Esophagus squamous epithelium (tissue), 5 donors: ENCODE results near the gene PLEKHA7. TPM values are rescaled to one million over a fixed set of nuclear protein-coding genes. Genes with fewer than 3 reads are reported as not detected.
"Not testable (repeated sequence)": the region's sequence is repeated elsewhere in the genome, so short reads cannot be mapped to it uniquely, and the experiment has no call there.

Source experiments
- DNase-seq: peaks from one replicate; lab custom pipeline; 2025; lab: John Stamatoyannopoulos, UW
- H3K27ac ChIP-seq, 4 donors: fragments of 200-600 bp; sonication (generic); one replicate each; pipeline ENCODE4 v1.5.1; 2016 to 2019; ENCODE audit warnings: mild to moderate bottlenecking in 1 of 4
- H3K27me3 ChIP-seq, 4 donors: fragments of 200-600 bp; sonication (generic); 1 replicate in 3 of 4; 2 replicates in 1 of 4; pipeline versions ENCODE4 v1.5.1 to v1.6.0; 2017 to 2021; ENCODE audit warnings: antibody characterized with exemption in 1 of 4
- H3K36me3 ChIP-seq, 3 donors: fragments of 200-600 bp; sonication (generic); one replicate each; pipeline ENCODE4 v1.5.1; 2016 to 2019
- H3K4me1 ChIP-seq, 3 donors: fragments of 200-600 bp; sonication (generic); one replicate each; pipeline ENCODE4 v1.5.1; 2017 to 2019
- H3K4me3 ChIP-seq, 4 donors: fragments of 200-600 bp; sonication (generic); 1 replicate in 3 of 4; 2 replicates in 1 of 4; pipeline ENCODE4 v1.5.1; 2016 to 2019; ENCODE audit warnings: mild to moderate bottlenecking in 2 of 4, moderate library complexity in 1 of 4
- H3K9me3 ChIP-seq, 3 donors: fragments of 200-600 bp; sonication (generic); one replicate each; pipeline ENCODE4 v1.5.1; 2016 to 2019
- POLR2A ChIP-seq, 4 donors: fragments of 450-650 bp; IDR thresholded peaks; one replicate each; pipeline ENCODE4 v1.6.1; 2017; ENCODE audit warnings: antibody characterized with exemption in 4 of 4, mild to moderate bottlenecking in 4 of 4, moderate library complexity in 3 of 4
- WGBS, 2 donors: methylation state at CpG; one replicate each; pipeline ENCODE4 v1.1.5; 2018; 5-methylcytosine and 5-hydroxymethylcytosine counted together
- intact Hi-C: fragments of 100-400 bp; cut with DNase I; formaldehyde crosslinking; loops from one replicate; pipeline ENCODE4 v1.15.0; 2022
- total RNA-seq, 4 donors: library from RNA; depleted of rRNA; stranded (reverse); fragments of >200 nt; gene quantifications; one replicate each; pipeline ENCODE4 v1.1.0, GENCODE V29; 2016
- TF ChIP-seq, protein P1 (sequence below), 6 experiments: fragments of 450-650 bp in 4 of 6; fragments of 200-600 bp in 2 of 6; sonication (generic) in 2 of 6; IDR thresholded peaks; one replicate each; pipeline ENCODE4 v1.5.1; 2016 to 2019; ENCODE audit warnings: antibody characterized with exemption in 6 of 6, mild to moderate bottlenecking in 4 of 6, moderate library complexity in 4 of 6
- donor health status: DM: yes; HTN: yes; CAD: no.

PLEKHA7 gene, protein sequence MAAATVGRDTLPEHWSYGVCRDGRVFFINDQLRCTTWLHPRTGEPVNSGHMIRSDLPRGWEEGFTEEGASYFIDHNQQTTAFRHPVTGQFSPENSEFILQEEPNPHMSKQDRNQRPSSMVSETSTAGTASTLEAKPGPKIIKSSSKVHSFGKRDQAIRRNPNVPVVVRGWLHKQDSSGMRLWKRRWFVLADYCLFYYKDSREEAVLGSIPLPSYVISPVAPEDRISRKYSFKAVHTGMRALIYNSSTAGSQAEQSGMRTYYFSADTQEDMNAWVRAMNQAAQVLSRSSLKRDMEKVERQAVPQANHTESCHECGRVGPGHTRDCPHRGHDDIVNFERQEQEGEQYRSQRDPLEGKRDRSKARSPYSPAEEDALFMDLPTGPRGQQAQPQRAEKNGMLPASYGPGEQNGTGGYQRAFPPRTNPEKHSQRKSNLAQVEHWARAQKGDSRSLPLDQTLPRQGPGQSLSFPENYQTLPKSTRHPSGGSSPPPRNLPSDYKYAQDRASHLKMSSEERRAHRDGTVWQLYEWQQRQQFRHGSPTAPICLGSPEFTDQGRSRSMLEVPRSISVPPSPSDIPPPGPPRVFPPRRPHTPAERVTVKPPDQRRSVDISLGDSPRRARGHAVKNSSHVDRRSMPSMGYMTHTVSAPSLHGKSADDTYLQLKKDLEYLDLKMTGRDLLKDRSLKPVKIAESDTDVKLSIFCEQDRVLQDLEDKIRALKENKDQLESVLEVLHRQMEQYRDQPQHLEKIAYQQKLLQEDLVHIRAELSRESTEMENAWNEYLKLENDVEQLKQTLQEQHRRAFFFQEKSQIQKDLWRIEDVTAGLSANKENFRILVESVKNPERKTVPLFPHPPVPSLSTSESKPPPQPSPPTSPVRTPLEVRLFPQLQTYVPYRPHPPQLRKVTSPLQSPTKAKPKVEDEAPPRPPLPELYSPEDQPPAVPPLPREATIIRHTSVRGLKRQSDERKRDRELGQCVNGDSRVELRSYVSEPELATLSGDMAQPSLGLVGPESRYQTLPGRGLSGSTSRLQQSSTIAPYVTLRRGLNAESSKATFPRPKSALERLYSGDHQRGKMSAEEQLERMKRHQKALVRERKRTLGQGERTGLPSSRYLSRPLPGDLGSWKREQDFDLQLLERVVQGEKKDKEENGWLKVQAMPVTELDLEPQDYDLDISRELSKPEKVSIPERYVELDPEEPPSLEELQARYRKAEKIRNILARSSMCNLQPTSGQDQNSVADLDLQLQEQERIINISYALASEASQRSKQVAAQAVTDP
- total RNA-seq = 100 to 1,000 TPM in 1 of 4 donors, 10 to 100 TPM in 3; 49.8 to 129 (median 59.3) TPM

DNA sequence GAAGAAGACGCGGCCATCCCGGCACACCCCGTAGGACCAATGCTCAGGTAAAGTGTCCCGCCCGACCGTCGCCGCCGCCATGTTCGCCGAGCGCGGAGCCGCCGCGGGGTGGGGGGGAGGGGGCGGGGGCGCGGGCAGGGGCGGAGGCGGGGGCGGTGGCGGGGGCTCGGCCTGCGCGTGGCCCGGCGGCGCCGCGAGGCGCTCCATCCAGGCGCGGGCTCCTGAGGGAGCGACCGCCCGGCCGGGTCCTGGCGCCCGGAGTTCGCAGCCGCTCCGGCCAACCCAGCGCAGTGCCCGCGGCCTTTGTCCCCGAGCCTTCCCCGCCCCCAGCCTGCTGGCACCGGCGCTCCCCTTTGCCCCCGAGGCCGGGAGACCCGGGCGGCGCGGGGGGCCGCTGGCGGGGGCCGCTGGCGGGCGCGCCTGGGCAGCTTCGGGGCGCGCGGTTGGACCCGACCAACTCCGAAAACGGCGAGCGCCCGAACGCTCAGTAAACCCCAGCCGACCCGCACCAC is at the start of gene PLEKHA7:
TSS of gene PLEKHA7 (minus strand) at position 94 of the 512 bp plus-strand sequence. CDS start at position 81, 13 bp downstream.
- peaks cover 0 to 49% (median 2%) of the 10 kb centered on the region in 3 donors for H3K4me1 ChIP-seq
- 0% methylated on average over 1 to 8 of the region's 76 CpGs for WGBS, 2 donors
- TF ChIP-seq, protein P1, sequence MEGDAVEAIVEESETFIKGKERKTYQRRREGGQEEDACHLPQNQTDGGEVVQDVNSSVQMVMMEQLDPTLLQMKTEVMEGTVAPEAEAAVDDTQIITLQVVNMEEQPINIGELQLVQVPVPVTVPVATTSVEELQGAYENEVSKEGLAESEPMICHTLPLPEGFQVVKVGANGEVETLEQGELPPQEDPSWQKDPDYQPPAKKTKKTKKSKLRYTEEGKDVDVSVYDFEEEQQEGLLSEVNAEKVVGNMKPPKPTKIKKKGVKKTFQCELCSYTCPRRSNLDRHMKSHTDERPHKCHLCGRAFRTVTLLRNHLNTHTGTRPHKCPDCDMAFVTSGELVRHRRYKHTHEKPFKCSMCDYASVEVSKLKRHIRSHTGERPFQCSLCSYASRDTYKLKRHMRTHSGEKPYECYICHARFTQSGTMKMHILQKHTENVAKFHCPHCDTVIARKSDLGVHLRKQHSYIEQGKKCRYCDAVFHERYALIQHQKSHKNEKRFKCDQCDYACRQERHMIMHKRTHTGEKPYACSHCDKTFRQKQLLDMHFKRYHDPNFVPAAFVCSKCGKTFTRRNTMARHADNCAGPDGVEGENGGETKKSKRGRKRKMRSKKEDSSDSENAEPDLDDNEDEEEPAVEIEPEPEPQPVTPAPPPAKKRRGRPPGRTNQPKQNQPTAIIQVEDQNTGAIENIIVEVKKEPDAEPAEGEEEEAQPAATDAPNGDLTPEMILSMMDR (IDR thresholded peaks at IDR 0.05) = no peak
- no peak for TF ChIP-seq POLR2A (IDR thresholded peaks at IDR 0.05)
- peaks cover 0 to 30% (median 0%) of the 10 kb centered on the region in 4 donors for H3K27me3 ChIP-seq
- no peaks in the 10 kb centered on the region for H3K9me3 ChIP-seq
- intact Hi-C loops = no loop called here
- H3K27ac ChIP-seq = peak within 1 kb of the TSS; percentile 85 to 90 (median 87)
- H3K4me3 ChIP-seq = peak within 1 kb of the TSS; percentile 64 to 91 (median 80)
- no peaks in the 10 kb centered on the region for H3K36me3 ChIP-seq
- DNase-seq = no peak

DNA sequence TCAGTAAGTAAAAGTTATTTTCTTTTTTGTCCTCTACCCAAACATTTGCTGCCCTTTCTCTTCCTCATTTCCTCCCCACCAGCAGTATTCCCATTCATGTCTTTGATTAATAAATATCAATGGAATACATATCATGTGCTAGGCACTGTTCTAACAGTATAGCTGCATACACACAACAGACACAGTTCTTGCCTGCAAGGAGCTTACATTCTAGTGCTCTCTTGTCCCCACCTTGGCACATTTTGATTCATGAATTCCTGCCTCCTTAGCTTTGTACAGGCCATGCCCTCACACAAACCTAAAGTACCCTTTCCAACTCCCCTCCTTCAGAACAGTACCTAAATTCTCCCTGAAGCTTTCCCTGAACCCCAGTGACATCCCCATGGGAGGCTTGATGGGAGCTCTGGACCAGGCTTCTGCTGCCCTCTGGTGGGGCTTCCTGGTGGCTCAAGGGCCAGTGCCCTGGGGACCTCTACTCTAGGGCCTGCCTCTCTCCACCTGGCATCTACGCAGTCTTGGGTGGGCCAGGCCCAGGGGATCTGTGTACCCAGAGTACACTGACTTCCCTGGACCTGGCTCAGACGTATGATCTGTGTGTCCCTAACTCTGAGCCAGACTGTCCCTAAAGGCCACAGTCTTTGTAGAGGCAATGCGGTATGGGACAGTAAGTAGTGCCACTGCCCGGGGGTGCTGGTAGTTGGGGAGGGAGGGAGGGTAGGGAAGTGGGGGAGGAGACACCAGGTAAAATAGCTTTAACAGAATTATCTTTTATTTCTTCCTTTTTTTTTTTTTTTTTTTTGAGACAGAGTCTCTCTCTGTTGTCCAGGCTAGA is 49.2 kb upstream of the PLEKHA7 start:
- H3K27ac ChIP-seq = no peak overlapping the region
- no peaks in the 10 kb centered on the region for H3K27me3 ChIP-seq
- DNase-seq = no peak
- WGBS, 2 donors = 66 to 71% methylated on average over 2 to 3 of the region's 4 CpGs
- no peaks in the 10 kb centered on the region for H3K9me3 ChIP-seq
- H3K4me3 ChIP-seq = no peak overlapping the region
- no peaks in the 10 kb centered on the region for H3K36me3 ChIP-seq
- H3K4me1 ChIP-seq = no peaks in the 10 kb centered on the region
- intact Hi-C loops = no loop called here
- no peak for TF ChIP-seq POLR2A (IDR thresholded peaks at IDR 0.05)
- TF ChIP-seq, protein P1 (IDR thresholded peaks at IDR 0.05) = peak; percentile 55 to 86 (median 68)

DNA sequence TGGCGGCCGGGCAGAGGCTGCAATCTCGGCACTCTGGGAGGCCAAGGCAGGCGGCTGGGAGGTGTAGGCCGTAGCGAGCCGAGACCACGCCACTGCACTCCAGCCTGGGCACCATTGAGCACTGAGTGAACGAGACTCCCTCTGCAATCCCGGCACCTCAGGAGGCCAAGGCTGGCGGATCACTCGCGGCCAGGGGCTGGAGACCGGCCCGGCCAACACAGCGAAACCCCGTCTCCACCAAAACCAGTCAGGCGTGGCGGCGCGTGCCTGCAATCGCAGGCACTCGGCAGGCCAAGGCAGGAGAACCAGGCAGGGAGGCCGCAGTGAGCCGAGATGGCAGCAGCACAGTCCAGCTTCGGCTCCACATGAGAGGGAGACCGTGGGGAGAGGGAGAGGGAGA is 36.9 kb upstream of the PLEKHA7 start:
- DNase-seq = not testable (repeated sequence)
- WGBS, 2 donors = 82% methylated on average over 2 of the region's 27 CpGs; no CpG with 5 or more reads in 1 of the 2 donors

DNA sequence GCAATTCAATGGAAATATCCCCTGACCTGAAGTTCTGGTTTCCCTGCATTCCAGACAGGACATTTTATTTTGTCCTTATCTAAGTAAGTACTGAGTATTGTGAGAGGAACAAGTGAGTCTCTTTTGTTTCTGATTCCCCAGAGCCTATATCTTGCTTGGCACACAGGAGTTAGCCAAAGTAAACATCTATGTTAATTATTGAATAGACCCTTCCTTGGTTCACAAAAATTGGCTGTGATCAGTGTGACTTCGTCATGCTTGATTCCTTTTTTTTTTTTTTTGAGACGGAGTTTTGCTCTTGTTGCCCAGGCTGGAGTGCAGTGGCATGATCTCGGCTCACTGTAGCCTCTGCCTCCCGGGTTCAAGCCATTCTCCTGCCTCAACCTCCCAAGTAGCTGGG is 34.3 kb upstream of the PLEKHA7 start:
- H3K9me3 ChIP-seq, H3K4me3 ChIP-seq, H3K27me3 ChIP-seq, DNase-seq, intact Hi-C loops, H3K36me3 ChIP-seq, H3K27ac ChIP-seq, H3K4me1 ChIP-seq: not testable (repeated sequence)
- WGBS, 2 donors = 55 to 57% methylated on average over 4 of the region's 4 CpGs

More for the DNA sequence above, 36.9 kb upstream of the PLEKHA7 start:
- H3K4me3 ChIP-seq, H3K36me3 ChIP-seq, H3K27ac ChIP-seq, H3K27me3 ChIP-seq, H3K9me3 ChIP-seq, intact Hi-C loops, H3K4me1 ChIP-seq: not testable (repeated sequence)

DNA sequence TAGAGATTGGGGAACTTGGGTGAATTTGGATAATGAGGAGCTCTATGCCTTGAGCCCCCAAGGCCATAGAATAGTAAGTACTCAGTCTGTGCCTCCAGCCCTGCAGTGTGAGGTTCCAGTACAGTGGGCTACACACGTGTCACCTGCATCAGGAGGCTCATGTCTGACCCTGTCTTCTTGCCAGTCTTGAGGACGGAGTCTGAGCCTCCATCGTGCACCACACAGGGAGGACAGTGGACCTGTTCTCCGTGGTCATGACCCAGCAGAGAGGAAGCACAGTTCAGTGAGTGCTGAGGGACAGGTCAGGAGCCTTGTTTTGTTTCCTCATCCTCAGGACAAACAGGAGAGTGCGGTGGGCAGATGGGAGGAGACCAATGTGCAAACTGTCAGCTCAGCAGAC is 32.5 kb upstream of the PLEKHA7 start:
- intact Hi-C loops = no loop called here
- 50 to 73% methylated on average over 2 of the region's 5 CpGs for WGBS, 2 donors
- Histone ChIP-seq H3K4me1 (no peaks in the 10 kb centered on the region), H3K9me3 (no peaks in the 10 kb centered on the region), H3K4me3 (no peak overlapping the region), H3K27ac (no peak overlapping the region), H3K27me3 (no peaks in the 10 kb centered on the region), H3K36me3 (no peaks in the 10 kb centered on the region)
- DNase-seq = no peak
- TF ChIP-seq, protein P1 (IDR thresholded peaks at IDR 0.05) = no peak
- no peak for TF ChIP-seq POLR2A (IDR thresholded peaks at IDR 0.05)
